T-cell (primary cell): Measurements from ENCODE around the gene DUSP22. TPM values are rescaled to one million over a fixed set of nuclear protein-coding genes. Genes with fewer than 3 reads are reported as not detected.

ENCODE experiments used
- ATAC-seq, 4 experiments: fragments of 200-7000 bp in 3 of 4; fragments of 150-1000 bp in 1 of 4; cut with Tn5 transposase; replicated peaks in 1 of 4; 1 replicate in 3 of 4; 2 replicates in 1 of 4; pipeline ENCODE4 v1.10.0; 2021; ENCODE audit warnings: moderate library complexity in 3 of 4, mild to moderate bottlenecking in 2 of 4, moderate number of reproducible peaks in 1 of 4
- CTCF ChIA-PET, 2 donors: fragments of 300-600 bp; sonication (Branson Sonifier 250); formaldehyde crosslinking; loops; one replicate each; lab custom pipeline; 2022; ENCODE audit warnings: antibody characterized with exemption in 2 of 2; lab: Charles Lee
- POLR2A ChIA-PET, 2 donors: fragments of 300-600 bp; sonication (Branson Sonifier 250); formaldehyde crosslinking; loops; one replicate each; lab custom pipeline; 2022; ENCODE audit warnings: antibody characterized with exemption in 2 of 2; lab: Charles Lee
- DNase-seq, 35 experiments: peaks; one replicate each; pipeline versions ENCODE4 v3.0.0 to v3.0.0-alpha.2; 2013 to 2023
- H3K27ac ChIP-seq: one replicate; pipeline ENCODE4 v1.5.1; 2013; ENCODE audit warnings: low read length
- H3K27me3 ChIP-seq, 2 experiments: replicated peaks in 1 of 2; 1 replicate in 1 of 2; 2 replicates in 1 of 2; pipeline versions ENCODE4 v1.6.1 to v1.7.0; 2013; ENCODE audit warnings: low read length in 1 of 2, mixed read lengths in 1 of 2; ENCODE audit not compliant: control insufficient read depth in 2 of 2, insufficient read depth in 2 of 2; ENCODE audit errors: extremely low read depth in 1 of 2
- H3K36me3 ChIP-seq, 2 donors: 1 replicate in 1 of 2; 2 replicates in 1 of 2; pipeline versions ENCODE4 v1.6.1 to v1.7.0; 2013; ENCODE audit warnings: low read length in 1 of 2; ENCODE audit not compliant: control insufficient read depth in 2 of 2, insufficient read depth in 1 of 2; ENCODE audit errors: extremely low read depth in 1 of 2
- H3K4me1 ChIP-seq, 2 experiments: 1 replicate in 1 of 2; 2 replicates in 1 of 2; pipeline versions ENCODE4 v1.6.1 to v1.7.0; 2013; ENCODE audit warnings: low read length in 2 of 2, mixed read lengths in 1 of 2; ENCODE audit not compliant: insufficient read depth in 2 of 2, control insufficient read depth in 1 of 2; ENCODE audit errors: extremely low read depth in 1 of 2
- H3K4me3 ChIP-seq, 2 donors: 1 replicate in 1 of 2; 2 replicates in 1 of 2; pipeline versions ENCODE4 v1.5.1 to v1.7.0; 2013; ENCODE audit warnings: mild to moderate bottlenecking in 2 of 2, low read length in 1 of 2, moderate library complexity in 1 of 2; ENCODE audit not compliant: control insufficient read depth in 1 of 2; ENCODE audit errors: extremely low read depth in 1 of 2
- H3K9me3 ChIP-seq: 2 replicates; pipeline ENCODE4 v1.7.0; 2013
- H3K27ac Mint-ChIP-seq, 2 donors: one replicate each; pipeline ENCODE4 v1.8.0; 2020 to 2021; ENCODE audit warnings: mild to moderate bottlenecking in 2 of 2, mixed read lengths in 2 of 2
- H3K27me3 Mint-ChIP-seq, 2 donors: one replicate each; pipeline ENCODE4 v1.8.0; 2021 to 2022; ENCODE audit warnings: mixed read lengths in 2 of 2
- H3K36me3 Mint-ChIP-seq: one replicate; pipeline ENCODE4 v1.8.0; 2021; ENCODE audit warnings: mixed read lengths
- H3K4me1 Mint-ChIP-seq, 3 donors: one replicate each; pipeline ENCODE4 v1.8.0; 2020 to 2022; ENCODE audit warnings: mixed read lengths in 3 of 3, mild to moderate bottlenecking in 1 of 3
- H3K4me3 Mint-ChIP-seq, 3 donors: one replicate each; pipeline ENCODE4 v1.8.0; 2020 to 2022; ENCODE audit warnings: mild to moderate bottlenecking in 3 of 3, mixed read lengths in 3 of 3, moderate library complexity in 3 of 3
- H3K9me3 Mint-ChIP-seq, 3 donors: one replicate each; pipeline ENCODE4 v1.8.0; 2020 to 2022; ENCODE audit warnings: mixed read lengths in 3 of 3
- WGBS: methylation state at CpG from one replicate; pipeline ENCODE4 v1.1.5; 2013; ENCODE audit warnings: missing lambda C conversion rate; ENCODE audit not compliant: insufficient coverage; 5-methylcytosine and 5-hydroxymethylcytosine counted together
- total RNA-seq, 35 experiments: library from RNA in 6 of 35; stranded (reverse) in 6 of 35; fragments of 120-200 nt in 1 of 35; gene quantifications; one replicate each; pipeline versions ENCODE4 v1.2.1 to v1.2.4 and lab custom pipeline; 2013 to 2026

The DUSP22 gene
- total RNA-seq, 5 donors from 2014 or later (not counting 1 experiment from before 2014, with no cell fraction given), result 32.0 to 52.4 (median 42.1) TPM

GRCh38 chr6:351867-352289 lies 59.6 kb downstream of the DUSP22 start:
- POLR2A ChIA-PET, result no interaction called here
- Histone ChIP-seq H3K4me1 (peaks cover 0 to under 1% of the 10 kb centered on the region in 2 experiments), H3K36me3 (peaks cover 5 to 31% of the 10 kb centered on the region in 2 donors), H3K27me3 (no peaks in the 10 kb centered on the region), H3K4me3 (no peak overlapping the region), H3K27ac (no peak overlapping the region), H3K9me3 (no peaks in the 10 kb centered on the region)
- Mint-ChIP-seq H3K9me3 (no peaks in the 10 kb centered on the region), H3K36me3 (peaks cover 36% of the 10 kb centered on the region), H3K27me3 (no peaks in the 10 kb centered on the region), H3K4me3 (no peak overlapping the region), H3K4me1 (peaks cover 0 to 7% (median 3%) of the 10 kb centered on the region in 3 donors), H3K27ac (no peak overlapping the region)
- DNase-seq, result no peak
- CTCF ChIA-PET, result no interaction called here
- ATAC-seq, result no peak
- 56% methylated on average over 4 of the region's 4 CpGs for WGBS

DNA sequence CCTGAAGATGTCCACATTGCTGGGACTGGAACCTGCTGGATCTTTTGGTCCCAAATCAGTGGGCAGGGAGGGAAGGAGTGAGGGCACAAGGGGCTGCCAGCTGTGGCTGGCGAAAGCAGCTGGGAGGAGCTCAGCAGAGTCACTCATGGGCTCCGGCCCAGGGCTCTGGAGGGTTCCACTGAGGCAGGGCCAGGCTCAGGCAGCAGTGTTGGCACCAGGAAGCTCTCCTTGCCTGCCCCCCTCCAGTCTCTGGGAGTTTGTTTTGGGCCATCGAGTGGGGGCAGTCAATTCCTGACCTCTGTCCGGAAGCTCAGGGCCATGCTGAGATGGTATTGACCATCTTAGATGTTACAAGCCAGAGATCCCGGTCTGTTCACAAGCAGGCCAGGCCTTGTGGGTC lies 60.2 kb downstream of the DUSP22 start:
- no peak overlapping the region for H3K27ac ChIP-seq
- 88% methylated on average over 5 of the region's 5 CpGs for WGBS
- H3K27ac Mint-ChIP-seq, result no peak overlapping the region

GRCh38 chr6:352896-353470 lies 60.7 kb downstream of the DUSP22 start:
- H3K4me1 ChIP-seq, result peaks cover 0 to 6% of the 10 kb centered on the region in 2 experiments
- ATAC-seq (no peak), DNase-seq (no peak)
- H3K27me3 ChIP-seq, result no peaks in the 10 kb centered on the region
- H3K27me3 Mint-ChIP-seq, result no peaks in the 10 kb centered on the region
- H3K27ac ChIP-seq, result no peak overlapping the region
- H3K27ac Mint-ChIP-seq, result no peak overlapping the region
- WGBS, result 82% methylated on average over 9 of the region's 11 CpGs
- H3K36me3 ChIP-seq, result peaks cover 5 to 25% of the 10 kb centered on the region in 2 donors
- CTCF ChIA-PET, result interaction anchor here in 1 of 2 donors (0.8 kb wide), 1 partner anchor 327 kb away, joined by 3 read pairs; no protein-coding TSS in a partner anchor
- H3K4me3 Mint-ChIP-seq, result no peak overlapping the region
- H3K36me3 Mint-ChIP-seq, result peaks cover 28% of the 10 kb centered on the region
- no peaks in the 10 kb centered on the region for H3K9me3 Mint-ChIP-seq
- no peaks in the 10 kb centered on the region for H3K9me3 ChIP-seq
- peaks cover 0 to 12% (median 3%) of the 10 kb centered on the region in 3 donors for H3K4me1 Mint-ChIP-seq
- POLR2A ChIA-PET, result no interaction called here
- H3K4me3 ChIP-seq, result no peak overlapping the region

More for the DNA sequence above, 60.2 kb downstream of the DUSP22 start:
- Histone ChIP-seq H3K4me3 (no peak overlapping the region), H3K36me3 (peaks cover 5 to 29% of the 10 kb centered on the region in 2 donors), H3K27me3 (no peaks in the 10 kb centered on the region), H3K4me1 (peaks cover 0 to 5% of the 10 kb centered on the region in 2 experiments), H3K9me3 (no peaks in the 10 kb centered on the region)
- ATAC-seq, result no peak
- Mint-ChIP-seq H3K4me1 (peaks cover 0 to 9% (median 3%) of the 10 kb centered on the region in 3 donors), H3K36me3 (peaks cover 33% of the 10 kb centered on the region), H3K27me3 (no peaks in the 10 kb centered on the region), H3K4me3 (no peak overlapping the region), H3K9me3 (no peaks in the 10 kb centered on the region)
- CTCF ChIA-PET, result no interaction called here
- POLR2A ChIA-PET, result no interaction called here
- DNase-seq, result no peak

- Mint-ChIP-seq H3K36me3 (peaks cover 22% of the 10 kb centered on the region), H3K4me1 (peaks cover 6 to 22% (median 8%) of the 10 kb centered on the region in 3 donors), H3K27me3 (no peaks in the 10 kb centered on the region), H3K4me3 (no peak overlapping the region), H3K9me3 (no peaks in the 10 kb centered on the region), H3K27ac (no peak overlapping the region)
- CTCF ChIA-PET, result interaction anchor here in 1 of 2 donors (0.8 kb wide), 1 partner anchor 326 kb away, joined by 3 read pairs; no protein-coding TSS in a partner anchor
- DNase-seq, result no peak
- POLR2A ChIA-PET, result no interaction called here
- ATAC-seq, result no peak
- Histone ChIP-seq H3K4me1 (peaks cover 0 to 15% of the 10 kb centered on the region in 2 experiments), H3K9me3 (no peaks in the 10 kb centered on the region), H3K36me3 (peaks cover 0 to 16% of the 10 kb centered on the region in 2 donors), H3K27me3 (no peaks in the 10 kb centered on the region), H3K27ac (no peak overlapping the region), H3K4me3 (no peak overlapping the region)
- 84% methylated on average over 18 of the region's 18 CpGs for WGBS
These were observed 61.6 kb downstream of the DUSP22 start for GRCh38 chr6:353642-354614.

- Mint-ChIP-seq H3K27ac (no peak overlapping the region), H3K4me1 (peaks cover 6 to 22% (median 9%) of the 10 kb centered on the region in 3 donors), H3K27me3 (no peaks in the 10 kb centered on the region), H3K9me3 (no peaks in the 10 kb centered on the region), H3K36me3 (peaks cover 17% of the 10 kb centered on the region), H3K4me3 (no peak overlapping the region)
- Histone ChIP-seq H3K27ac (no peak overlapping the region), H3K4me1 (peaks cover 0 to 16% of the 10 kb centered on the region in 2 experiments), H3K27me3 (no peaks in the 10 kb centered on the region), H3K9me3 (no peaks in the 10 kb centered on the region), H3K4me3 (no peak overlapping the region), H3K36me3 (peaks cover 0 to 7% of the 10 kb centered on the region in 2 donors)
- ChIA-PET POLR2A (no interaction called here), CTCF (no interaction called here)
- ATAC-seq (no peak), DNase-seq (no peak)
- WGBS, result 90% methylated on average over 14 of the region's 15 CpGs
These were observed 62.5 kb downstream of the DUSP22 start for GRCh38 chr6:354631-355280.
